ENCODE measurements around the gene SEMA4G. TPM values are rescaled to one million over a fixed set of nuclear protein-coding genes. Genes with fewer than 3 reads are reported as not detected.
A peak's percentile ranks its signal among the peaks of the same experiment; 100 is the strongest.

The SEMA4G gene
- total and polyA plus RNA-seq, 2 of the 13 experiments (the other 11 are each of a cell fraction or from before 2014, with no cell fraction given), result 46.2 to 207 TPM

GRCh38 chr10:101018600-101019439 lies 49.5 kb downstream of the SEMA4G start (continued):
- TF ChIP-seq THAP9 (CRISPR knock-in tag; IDR thresholded peaks at IDR 0.05; ENCODE audit: borderline replicate concordance) (peak; percentile 55; the same call in 1 of the 2 replicates), UBTF (CRISPR knock-in tag; IDR thresholded peaks at IDR 0.05) (peak; percentile 97), ARNT (IDR thresholded peaks at IDR 0.05) (no peak), ZNF792 (CRISPR knock-in tag; IDR thresholded peaks at IDR 0.05) (0 out of 2 replicates have a peak, but pooled peaks have one; percentile 61), ZNF275 (CRISPR knock-in tag; IDR thresholded peaks at IDR 0.05; ENCODE audit: borderline replicate concordance) (0 out of 2 replicates have a peak, but pooled peaks have one; percentile 66), CTCF (CRISPR knock-in tag; IDR thresholded peaks at IDR 0.05) (peak; percentile 100), ZNF83 (CRISPR knock-in tag; IDR thresholded peaks at IDR 0.05; ENCODE audit: borderline replicate concordance) (0 out of 2 replicates have a peak, but pooled peaks have one; percentile 40), ZEB1 (IDR thresholded peaks at IDR 0.05; ENCODE audit: insufficient replicate concordance, low read depth) (no peak), AKAP8 (CRISPR knock-in tag; IDR thresholded peaks at IDR 0.05) (no peak), ZNF546 (CRISPR knock-in tag; conservative IDR thresholded peaks at IDR 0.05) (0 out of 2 replicates have a peak, but pooled peaks have one; percentile 31), ZNF670 (CRISPR knock-in tag; IDR thresholded peaks at IDR 0.05; ENCODE audit: borderline replicate concordance) (no peak), ZSCAN5A (CRISPR knock-in tag; IDR thresholded peaks at IDR 0.05; ENCODE audit: borderline replicate concordance) (no peak), ZNF619 (CRISPR knock-in tag; IDR thresholded peaks at IDR 0.05) (peak; percentile 82)
